ENCODE results near the gene RNASEH2A. TPM values are rescaled to one million over a fixed set of nuclear protein-coding genes. Genes with fewer than 3 reads are reported as not detected.

RNASEH2A gene
- polyA plus RNA-seq, 1 of the 3 experiments (the other 2 are of a cell fraction): 48.1 TPM

DNA sequence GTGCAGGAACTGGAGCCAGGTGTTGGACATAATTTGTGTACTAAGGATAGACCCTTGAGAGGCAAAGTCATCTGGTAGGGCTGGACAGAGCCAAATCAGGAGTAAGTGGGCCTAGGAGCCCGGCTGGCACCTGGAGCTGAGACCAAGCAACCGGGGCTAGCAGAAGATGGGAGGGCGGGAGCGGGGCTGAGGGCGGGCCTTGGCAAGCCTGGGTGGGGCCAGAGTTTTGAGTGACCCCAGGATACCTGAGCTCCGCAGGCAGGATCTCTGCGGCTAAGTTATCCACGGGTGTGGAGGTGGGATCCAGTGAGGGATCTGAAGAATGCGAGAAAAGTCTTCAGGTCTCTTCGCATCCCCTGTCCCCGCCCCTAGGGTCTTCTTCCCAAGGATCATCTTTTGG is 39.2 kb upstream of the RNASEH2A start:
- Histone ChIP-seq H4K20me1 (ENCODE audit: insufficient read depth) (no peaks in the 10 kb centered on the region), H3K27ac (ENCODE audit: low read depth in 2 of 2, low read length in 1 of 2) (no peak overlapping the region), H2AFZ (ENCODE audit: low read depth) (no peak overlapping the region), H3K27me3 (ENCODE audit: insufficient read depth) (no peaks in the 10 kb centered on the region), H3K9ac (no peak overlapping the region), H3K4me1 (ENCODE audit: control insufficient read depth in 1 of 2, insufficient read depth in 2 of 2, low read depth in 1 of 2, low read length in 1 of 2) (peaks cover 0 to 12% of the 10 kb centered on the region in 2 experiments; a peak in 1 of 4 replicates), H3K9me2 (no peaks in the 10 kb centered on the region), H3K36me3 (replicated peaks in 1 of 2; ENCODE audit: control insufficient read depth in 1 of 2, insufficient read depth in 2 of 2, low read length in 1 of 2) (peaks cover 4 to 11% of the 10 kb centered on the region in 2 experiments), H3K79me2 (ENCODE audit: insufficient read depth) (no peaks in the 10 kb centered on the region), H3F3A (replicated peaks; ENCODE audit: insufficient read depth) (no peaks in the 10 kb centered on the region), H3K4me3 (ENCODE audit: low read depth in 2 of 2, low read length in 1 of 2) (no peak overlapping the region), H3K4me2 (no peak overlapping the region), H3K9me3 (no peaks in the 10 kb centered on the region)
- DNase-seq: no peak
- TF ChIP-seq MXI1 (IDR thresholded peaks at IDR 0.05; ENCODE audit: low read depth, low read length) (no peak), TCF12 (IDR thresholded peaks at IDR 0.05) (no peak), GATA2 (CRISPR knock-in tag; IDR thresholded peaks at IDR 0.05) (no peak), SMC3 (IDR thresholded peaks at IDR 0.05; ENCODE audit: low read depth, low read length) (no peak), RFX5 (IDR thresholded peaks at IDR 0.05; ENCODE audit: low read length) (no peak), FOSL2 (IDR thresholded peaks at IDR 0.05; ENCODE audit: borderline replicate concordance, low read depth) (no peak), TEAD4 (IDR thresholded peaks at IDR 0.05; ENCODE audit: borderline replicate concordance, insufficient read depth) (no peak), CHD2 (IDR thresholded peaks at IDR 0.05; ENCODE audit: low read length, partially characterized antibody) (no peak), MAX (IDR thresholded peaks at IDR 0.05; ENCODE audit: low read depth) (no peak)
- TF ChIP-seq, protein P1, sequence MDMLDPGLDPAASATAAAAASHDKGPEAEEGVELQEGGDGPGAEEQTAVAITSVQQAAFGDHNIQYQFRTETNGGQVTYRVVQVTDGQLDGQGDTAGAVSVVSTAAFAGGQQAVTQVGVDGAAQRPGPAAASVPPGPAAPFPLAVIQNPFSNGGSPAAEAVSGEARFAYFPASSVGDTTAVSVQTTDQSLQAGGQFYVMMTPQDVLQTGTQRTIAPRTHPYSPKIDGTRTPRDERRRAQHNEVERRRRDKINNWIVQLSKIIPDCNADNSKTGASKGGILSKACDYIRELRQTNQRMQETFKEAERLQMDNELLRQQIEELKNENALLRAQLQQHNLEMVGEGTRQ (IDR thresholded peaks at IDR 0.05; ENCODE audit: borderline replicate concordance, low read depth, low read length): no peak
- TF ChIP-seq, protein P2, sequence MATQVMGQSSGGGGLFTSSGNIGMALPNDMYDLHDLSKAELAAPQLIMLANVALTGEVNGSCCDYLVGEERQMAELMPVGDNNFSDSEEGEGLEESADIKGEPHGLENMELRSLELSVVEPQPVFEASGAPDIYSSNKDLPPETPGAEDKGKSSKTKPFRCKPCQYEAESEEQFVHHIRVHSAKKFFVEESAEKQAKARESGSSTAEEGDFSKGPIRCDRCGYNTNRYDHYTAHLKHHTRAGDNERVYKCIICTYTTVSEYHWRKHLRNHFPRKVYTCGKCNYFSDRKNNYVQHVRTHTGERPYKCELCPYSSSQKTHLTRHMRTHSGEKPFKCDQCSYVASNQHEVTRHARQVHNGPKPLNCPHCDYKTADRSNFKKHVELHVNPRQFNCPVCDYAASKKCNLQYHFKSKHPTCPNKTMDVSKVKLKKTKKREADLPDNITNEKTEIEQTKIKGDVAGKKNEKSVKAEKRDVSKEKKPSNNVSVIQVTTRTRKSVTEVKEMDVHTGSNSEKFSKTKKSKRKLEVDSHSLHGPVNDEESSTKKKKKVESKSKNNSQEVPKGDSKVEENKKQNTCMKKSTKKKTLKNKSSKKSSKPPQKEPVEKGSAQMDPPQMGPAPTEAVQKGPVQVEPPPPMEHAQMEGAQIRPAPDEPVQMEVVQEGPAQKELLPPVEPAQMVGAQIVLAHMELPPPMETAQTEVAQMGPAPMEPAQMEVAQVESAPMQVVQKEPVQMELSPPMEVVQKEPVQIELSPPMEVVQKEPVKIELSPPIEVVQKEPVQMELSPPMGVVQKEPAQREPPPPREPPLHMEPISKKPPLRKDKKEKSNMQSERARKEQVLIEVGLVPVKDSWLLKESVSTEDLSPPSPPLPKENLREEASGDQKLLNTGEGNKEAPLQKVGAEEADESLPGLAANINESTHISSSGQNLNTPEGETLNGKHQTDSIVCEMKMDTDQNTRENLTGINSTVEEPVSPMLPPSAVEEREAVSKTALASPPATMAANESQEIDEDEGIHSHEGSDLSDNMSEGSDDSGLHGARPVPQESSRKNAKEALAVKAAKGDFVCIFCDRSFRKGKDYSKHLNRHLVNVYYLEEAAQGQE (IDR thresholded peaks at IDR 0.05; ENCODE audit: low read depth, low read length): no peak
- TF ChIP-seq, protein P3, sequence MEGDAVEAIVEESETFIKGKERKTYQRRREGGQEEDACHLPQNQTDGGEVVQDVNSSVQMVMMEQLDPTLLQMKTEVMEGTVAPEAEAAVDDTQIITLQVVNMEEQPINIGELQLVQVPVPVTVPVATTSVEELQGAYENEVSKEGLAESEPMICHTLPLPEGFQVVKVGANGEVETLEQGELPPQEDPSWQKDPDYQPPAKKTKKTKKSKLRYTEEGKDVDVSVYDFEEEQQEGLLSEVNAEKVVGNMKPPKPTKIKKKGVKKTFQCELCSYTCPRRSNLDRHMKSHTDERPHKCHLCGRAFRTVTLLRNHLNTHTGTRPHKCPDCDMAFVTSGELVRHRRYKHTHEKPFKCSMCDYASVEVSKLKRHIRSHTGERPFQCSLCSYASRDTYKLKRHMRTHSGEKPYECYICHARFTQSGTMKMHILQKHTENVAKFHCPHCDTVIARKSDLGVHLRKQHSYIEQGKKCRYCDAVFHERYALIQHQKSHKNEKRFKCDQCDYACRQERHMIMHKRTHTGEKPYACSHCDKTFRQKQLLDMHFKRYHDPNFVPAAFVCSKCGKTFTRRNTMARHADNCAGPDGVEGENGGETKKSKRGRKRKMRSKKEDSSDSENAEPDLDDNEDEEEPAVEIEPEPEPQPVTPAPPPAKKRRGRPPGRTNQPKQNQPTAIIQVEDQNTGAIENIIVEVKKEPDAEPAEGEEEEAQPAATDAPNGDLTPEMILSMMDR (IDR thresholded peaks at IDR 0.05): no peak
- POLR2A ChIA-PET: interaction anchor here (0.6 kb wide), 1 partner anchor 48 kb away, joined by 3 read pairs; no protein-coding TSS in a partner anchor
- 93% methylated on average over 11 of the region's 11 CpGs for WGBS (ENCODE audit: low lambda C conversion rate)
- CTCF ChIA-PET: interaction anchor here (0.6 to 17.5 kb wide), 8 partner anchors 8 to 80 kb away, joined by 3 to 321 read pairs (median 10); partner anchors contain the start of genes BEST2, GET3, JUNB and PRDX2

All from SK-N-SH (cell line).